ENCODE measurements around the gene SRL.

SRL gene

DNA sequence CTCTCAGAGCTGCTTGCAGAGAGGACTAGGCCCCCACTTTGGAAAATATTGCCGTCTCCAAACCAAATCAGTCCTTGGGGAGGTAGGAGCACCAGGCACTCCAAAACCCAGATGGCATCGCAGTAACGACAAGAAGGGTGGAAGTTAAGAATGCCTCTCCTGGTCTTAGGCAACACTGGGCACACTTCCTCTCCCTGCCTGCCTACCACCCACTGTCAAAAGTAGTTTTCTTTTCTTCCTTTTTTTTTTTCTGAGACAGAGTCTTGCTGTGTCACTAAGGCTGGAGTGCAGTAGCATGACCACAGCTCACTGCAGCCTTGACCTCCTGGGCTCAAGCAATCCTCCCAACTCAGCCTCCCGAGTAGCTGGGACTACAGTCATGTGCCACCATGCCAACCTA lies 47.2 kb downstream of the SRL start:
- peak; percentile 40 for DNase-seq

DNA sequence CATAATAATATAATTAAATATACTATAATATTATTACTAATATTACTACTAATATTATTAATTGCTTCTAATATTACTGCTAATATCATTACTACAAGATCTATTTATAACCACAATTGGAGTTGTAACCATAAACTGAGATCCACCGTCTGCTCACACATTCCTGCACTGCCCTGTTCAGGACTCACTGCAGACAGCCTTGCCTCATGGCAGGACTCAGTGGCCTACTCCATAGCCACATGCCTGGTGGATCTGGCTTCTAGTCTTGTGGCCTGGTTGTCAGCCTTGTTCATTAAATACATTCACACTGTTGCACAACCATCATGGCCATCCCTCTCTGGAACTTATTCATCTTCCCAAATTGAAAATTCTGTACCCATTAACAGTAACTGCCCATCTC lies 48.0 kb downstream of the SRL start:
- no peak for DNase-seq

DNA sequence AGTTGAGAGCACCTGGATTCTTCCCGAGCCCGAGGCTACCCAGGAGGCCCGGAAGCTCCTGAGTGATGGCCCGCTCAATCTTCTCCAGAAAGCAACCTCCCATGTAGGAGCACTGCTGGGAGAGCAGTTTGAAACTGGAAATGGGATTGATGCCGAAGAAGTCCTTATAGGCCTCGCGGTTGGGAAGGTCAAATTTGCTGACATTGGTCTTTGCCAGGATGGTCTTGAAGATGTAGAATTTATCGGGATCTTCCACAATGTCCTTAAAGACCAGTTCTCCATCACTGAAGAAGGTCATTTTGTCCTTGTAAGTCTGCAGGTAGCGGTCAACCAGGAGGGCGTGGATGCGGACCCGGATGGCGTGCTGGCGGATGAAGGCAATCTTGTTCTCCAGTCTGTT lies 49.7 kb downstream of the SRL start:
- DNase-seq, result no peak

DNA sequence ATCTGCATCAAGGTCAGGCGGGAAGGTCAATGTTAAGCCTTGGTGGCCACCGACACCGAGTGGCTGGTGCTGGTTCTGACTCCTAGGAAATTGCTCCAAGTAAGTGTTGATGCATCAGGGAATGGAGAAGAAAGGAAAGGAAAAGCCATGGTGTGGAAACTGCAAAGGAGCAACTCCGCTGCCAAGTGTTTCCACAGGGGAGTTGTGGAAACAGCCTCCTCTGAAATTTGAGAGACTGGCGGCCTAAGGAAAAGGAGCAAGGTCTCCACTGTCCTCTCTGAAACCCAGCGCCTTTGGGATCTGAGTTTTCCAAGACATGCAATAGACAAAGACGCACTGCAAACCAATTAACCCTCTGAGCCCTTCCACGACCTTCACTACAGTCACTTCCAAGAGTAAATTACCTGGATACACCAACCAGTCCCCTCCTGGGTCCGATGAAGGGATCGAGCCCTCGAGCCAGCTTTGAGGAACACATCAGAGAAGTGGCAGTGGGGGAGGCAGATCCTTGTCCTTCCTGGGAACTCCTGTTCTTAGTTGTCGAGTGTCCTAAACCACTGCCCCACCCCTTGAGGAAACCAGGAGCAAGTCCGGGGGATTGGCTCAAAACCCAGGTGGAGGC lies 51.1 kb downstream of the SRL start:
- no peak for DNase-seq

- DNase-seq, result no peak
Observed at GRCh38 chr16:4190086-4190485, 51.8 kb downstream of the SRL start.

DNA sequence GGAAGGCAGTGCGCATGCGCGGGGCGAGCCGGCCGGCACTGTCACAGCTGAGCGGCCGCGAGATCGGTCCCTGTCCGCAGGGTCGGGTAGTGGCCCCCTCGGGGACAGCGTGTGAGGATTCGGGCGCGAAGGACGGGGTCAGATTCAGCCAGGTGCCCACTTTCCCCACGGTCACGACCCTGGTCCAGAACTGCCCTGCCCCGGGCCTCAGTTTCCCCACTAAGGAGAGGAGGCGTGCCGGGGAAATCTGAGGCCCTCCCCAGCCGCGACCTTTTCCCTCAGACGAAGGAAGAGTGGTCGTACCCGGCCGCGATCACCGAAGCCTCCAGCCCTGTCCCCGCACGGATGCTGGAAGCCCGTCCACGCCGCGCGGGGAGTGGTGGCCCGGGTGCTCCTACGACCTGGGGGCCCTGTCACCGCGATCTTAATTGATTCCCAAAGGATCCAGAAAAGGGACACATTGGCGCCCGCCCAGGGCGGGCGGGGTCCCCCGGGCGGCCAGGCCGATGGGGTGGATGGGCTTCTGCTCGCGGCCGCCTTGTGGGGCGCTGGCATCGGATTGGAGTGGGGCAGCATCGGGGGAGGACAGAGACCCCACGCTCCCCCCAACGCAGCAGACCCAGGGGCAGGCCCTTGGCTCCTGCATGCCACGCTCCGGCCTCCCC lies 57.7 kb downstream of the SRL start:
- DNase-seq, result no peak

DNA sequence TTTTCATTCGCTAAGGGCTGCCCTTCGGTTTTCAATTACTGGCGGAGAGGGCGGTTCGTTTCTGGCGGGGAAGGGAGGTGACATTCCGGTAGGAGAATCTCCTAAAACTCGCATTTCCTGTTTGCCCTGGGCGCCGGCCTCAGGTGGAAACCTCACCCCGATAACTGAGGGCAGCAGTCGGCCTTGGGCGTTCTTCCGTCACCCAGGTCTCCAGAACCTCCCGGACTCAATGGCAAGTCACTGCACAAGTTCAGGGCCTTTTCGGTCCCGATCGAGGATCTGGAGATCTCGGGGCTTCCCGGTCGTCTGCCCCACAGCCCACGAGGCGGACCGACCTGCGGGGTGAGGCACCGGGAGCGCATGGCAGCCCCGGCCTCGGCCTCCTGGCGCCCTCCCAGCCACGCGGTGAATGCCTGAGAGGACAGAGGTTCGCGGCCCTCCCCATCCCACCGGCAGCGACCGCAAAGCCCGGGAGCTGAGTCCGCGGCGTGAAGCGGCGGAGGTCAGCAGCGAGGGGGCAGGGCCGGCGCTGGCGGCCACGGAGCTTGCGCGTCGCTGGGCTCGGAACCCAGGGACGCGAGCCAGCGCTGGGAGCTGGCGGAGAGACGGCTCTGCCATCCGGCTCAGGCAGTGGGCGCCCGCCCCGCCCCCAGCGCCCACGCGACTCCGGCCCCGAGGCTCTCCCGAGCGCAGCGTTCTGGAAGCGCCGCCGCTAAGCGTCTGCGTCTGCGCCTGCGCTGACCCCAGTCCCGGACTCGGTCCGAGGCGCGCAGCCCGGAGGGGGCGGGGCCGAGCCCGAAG lies 58.4 kb downstream of the SRL start:
- DNase-seq, result peak; percentile 95

GRCh38 chr16:4182581-4183236 lies 59.2 kb downstream of the SRL start:
- no peak for DNase-seq

DNA sequence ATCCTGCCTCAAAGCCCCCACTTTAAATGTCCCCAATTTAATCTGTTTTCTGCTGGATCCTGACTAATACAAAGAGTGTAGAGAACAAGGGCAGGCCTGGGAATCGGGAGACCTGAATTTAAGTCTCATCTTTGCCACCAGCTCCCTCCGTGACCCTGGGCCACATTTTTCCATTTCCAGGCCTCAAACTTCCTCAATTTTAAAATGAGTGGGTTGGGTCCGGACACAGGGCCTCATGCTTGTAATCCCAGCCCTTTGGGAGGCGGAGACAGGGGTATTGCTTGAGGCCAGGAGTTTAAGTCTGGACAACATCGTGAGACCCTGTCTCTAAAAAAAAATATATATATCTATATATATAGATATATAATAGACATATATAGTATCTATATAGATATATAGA lies 61.4 kb downstream of the SRL start:
- DNase-seq, result no peak

- DNase-seq, result no peak
Observed at GRCh38 chr16:4179763-4180260, 62.1 kb downstream of the SRL start.

- peak; percentile 61 for DNase-seq
Observed at GRCh38 chr16:4179020-4179419, 62.9 kb downstream of the SRL start.

DNA sequence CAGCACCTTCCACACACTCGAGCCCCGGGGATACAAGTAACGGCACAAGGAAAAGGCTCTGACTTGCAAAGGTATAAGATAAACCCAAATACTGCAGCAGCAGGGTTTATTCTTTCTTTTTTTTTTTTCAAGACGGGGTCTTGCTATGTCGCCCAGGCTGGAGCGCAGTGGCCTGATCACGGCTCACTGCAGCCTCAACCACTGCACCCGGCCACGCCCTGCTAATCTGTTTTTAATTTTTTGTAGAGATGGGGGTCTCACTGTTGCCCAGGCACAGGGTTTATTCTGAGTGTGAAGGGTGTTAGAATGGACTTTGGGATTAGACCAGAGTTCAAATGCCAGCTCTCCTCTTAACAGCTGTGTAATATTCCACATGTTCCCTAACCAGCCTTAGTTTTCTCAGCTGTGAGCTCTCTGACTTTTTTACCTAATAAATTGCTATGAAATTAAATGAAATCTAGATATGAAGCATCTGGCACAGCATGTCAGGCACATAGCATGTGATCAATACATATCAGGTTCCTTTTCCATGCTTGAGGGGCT lies 63.3 kb downstream of the SRL start:
- no peak for DNase-seq

GRCh38 chr16:4176906-4177417 lies 64.9 kb downstream of the SRL start:
- DNase-seq, result no peak

DNA sequence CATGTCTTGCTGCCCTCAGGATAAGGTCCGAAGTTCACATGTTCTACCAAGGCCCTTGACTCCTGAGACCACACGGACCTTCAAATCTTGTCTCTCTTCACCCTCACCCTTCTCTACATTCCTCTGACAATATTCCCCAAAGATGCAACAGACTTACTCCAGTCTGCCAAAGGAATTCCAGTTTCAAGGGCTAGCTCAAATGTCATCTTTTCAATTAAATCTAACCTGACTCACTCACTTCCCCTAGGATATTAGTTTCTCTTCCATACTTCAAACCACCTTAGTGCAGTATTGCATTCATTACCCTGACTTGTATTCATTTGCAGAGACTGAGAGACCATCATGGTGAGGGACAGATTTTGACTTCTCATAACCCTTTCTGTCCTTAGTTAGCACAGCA lies 66.0 kb downstream of the SRL start:
- DNase-seq, result no peak

- no peak for DNase-seq
Observed at GRCh38 chr16:4172070-4172469, 69.8 kb downstream of the SRL start.

GRCh38 chr16:4169415-4169814 lies 72.5 kb downstream of the SRL start:
- no peak for DNase-seq

DNA sequence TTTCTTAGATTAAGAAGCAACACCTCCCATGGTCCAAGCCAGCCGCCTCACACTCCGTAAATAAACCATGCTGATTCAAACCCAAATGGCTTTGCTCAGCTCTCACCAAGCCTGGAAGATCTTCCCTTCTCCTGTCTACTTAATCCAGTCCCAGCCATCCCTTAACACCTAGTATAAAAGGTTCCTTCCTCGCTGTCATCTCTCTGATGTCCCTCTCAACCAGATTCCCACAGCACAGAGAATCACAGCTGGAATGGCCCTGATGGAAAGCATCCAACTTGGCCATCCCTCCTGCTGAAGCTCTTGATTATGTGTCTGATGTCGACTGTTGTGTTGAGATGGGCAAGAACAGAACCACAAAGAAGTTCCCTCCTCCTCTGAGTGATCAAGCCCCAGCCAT lies 75.1 kb downstream of the SRL start:
- DNase-seq, result no peak

DNA sequence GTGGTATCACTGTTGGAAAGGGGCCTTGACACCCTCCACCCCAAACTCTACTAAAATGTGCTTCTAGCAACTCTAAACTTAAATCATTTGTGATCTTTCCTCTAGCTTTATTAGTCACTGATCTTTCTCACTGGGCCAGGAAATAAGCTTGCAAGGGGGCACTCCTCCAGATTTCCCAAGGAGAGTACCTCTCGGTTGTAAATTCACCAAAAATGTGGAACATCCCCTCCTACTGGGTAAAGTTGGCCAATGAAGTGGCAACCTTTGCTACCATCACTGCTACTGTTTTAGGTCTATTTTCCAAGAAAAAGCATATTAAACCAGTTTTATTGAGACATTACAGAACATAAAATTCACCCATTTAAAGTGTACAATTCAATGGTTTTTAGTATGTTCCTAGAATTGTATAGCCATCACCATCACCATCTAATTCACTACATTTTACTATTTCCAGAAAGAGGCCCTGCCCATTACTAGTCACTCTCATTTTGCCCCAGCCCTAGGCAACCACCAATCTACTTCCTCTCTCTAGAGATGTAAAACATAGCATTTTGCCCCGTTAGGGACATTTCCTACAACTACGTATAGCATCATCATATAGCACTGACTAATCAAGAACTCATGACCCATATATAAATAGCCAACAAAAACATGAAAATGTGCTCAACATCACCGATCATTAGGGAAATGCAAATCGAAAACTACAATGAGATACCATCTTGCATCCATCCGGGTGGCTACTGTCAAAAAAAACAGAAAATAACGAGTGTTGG lies 81.0 kb downstream of the SRL start:
- no peak for DNase-seq

DNA sequence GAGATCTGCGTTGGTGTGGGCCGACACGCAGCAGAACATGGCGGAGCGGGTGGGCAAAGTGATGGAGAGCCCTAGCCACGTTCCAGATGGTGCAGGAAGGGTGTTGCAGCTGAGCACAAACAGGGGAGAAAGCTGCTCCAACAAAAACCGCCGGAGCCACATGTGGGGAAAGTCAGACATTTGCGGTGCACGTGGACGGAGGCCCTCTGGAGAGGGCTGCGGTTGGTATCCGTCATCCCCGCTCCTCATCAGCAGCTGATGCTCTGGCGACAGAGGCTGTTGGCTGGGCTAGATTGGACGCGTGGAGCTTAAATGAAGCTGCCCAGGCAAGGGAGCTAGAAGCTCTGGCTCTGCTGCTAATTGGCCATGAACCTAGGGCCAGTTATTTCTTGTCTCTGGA lies 82.2 kb downstream of the SRL start:
- DNase-seq, result no peak

DNA sequence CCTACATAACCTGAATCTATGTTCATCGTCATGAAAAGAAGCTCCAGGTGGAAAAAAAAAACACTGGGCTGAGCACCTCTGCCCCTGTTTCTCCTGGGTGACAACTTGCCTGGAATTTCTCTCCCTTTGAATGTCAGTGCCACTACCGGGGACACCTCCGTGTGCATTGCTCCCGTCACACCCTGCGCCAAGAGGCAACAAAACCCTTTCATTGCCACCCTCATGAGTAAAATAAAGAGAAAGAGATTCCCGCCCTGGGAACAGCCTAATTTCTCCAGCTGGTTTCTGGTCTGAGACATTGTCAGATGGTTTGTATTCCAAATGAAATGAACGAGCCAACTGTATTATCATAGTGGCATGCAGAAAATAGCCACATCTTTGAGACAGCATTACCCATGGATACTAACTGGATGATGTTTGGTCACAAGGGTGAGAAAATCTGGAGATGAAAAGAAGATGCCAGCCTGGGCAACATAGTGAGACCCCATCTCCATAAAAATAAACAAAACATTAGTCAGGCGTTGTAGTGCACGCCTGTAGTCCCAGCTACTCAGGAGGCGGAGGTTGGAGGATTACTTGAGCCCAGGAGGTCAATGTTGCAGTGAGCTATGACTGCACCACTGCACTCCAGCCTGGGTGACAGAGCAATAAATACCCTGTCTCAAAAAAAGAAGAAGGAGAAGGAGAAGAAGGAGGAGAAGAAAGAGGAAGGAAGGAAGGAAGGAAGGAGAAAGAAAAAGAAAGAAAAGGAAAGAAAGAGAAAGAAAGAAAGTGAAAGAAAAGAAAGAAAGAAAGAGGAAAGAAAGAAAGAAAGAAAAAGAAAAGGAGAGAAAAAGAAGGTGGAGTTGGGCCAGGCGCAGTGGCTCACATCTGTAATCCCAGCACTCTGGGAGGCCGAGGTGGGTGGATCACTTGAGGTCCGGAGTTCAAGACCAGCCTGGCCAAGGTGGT lies 83.5 kb downstream of the SRL start:
- DNase-seq, result no peak

DNA sequence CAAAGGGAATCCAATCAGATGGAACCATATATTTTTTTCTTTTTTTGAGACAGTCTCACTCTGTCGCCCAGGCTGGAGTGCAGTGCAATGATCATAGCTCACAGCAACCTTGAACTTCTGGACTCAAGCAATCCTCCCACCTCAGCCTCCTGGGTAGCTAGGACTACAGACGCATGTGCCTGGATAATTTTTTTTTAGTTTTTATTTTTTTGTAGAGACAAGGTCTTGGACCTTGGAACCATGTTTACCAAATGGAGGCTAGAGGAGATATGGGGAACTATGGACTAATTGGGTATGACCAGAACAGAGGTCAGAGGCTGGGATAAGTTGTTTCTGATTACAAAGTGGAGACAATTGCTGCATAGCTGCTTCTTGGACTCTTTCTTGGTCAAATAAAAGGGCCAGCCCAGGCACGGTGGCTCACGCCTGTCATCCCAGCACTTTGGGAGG lies 84.5 kb downstream of the SRL start:
- no peak for DNase-seq
